NCI-H1048 (cell line): ENCODE results near the gene NFKBIL1.
"Not testable (repeated sequence)": the region's sequence is repeated elsewhere in the genome, so short reads cannot be mapped to it uniquely, and the experiment has no call there.

Experiments
- DNase-seq: peaks from one replicate; lab custom pipeline; 2025; lab: John Stamatoyannopoulos, UW

Gene NFKBIL1

DNA sequence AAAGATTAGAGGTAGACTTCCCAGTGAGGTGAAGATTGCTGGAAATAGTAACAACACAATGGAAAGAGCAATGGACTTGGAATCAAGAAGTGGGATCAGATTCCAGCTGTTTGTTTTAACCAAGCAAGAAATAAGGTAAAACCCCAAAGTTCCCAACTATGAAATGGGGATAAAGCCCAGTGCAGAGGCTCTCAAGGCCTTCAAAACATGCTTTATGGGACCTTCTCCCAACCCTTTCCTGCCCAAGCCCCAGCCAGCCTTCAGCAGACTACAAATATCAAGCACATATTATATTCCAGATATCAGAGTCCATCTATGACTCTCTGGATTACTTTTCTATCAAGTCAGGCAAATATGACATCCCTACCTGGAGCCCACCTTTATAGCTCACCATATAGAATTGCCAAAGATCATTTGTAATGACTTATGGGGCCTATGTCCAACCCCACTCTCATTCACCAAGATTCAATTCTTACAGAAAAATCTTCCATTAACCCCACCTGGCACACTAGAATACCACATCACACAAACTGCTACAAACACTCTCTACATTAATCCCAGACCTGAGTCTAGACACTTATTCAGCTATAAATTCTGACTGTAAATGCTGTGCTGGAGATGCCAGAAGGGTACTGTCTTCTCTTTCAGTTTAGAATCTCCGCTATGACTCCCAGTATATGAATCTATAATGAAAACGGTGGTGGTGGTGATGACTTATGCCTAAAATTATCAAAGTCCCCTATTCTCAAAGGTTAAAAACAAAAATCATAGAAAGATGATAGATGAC lies 11.7 kb upstream of the NFKBIL1 start:
- DNase-seq: no peak

DNA sequence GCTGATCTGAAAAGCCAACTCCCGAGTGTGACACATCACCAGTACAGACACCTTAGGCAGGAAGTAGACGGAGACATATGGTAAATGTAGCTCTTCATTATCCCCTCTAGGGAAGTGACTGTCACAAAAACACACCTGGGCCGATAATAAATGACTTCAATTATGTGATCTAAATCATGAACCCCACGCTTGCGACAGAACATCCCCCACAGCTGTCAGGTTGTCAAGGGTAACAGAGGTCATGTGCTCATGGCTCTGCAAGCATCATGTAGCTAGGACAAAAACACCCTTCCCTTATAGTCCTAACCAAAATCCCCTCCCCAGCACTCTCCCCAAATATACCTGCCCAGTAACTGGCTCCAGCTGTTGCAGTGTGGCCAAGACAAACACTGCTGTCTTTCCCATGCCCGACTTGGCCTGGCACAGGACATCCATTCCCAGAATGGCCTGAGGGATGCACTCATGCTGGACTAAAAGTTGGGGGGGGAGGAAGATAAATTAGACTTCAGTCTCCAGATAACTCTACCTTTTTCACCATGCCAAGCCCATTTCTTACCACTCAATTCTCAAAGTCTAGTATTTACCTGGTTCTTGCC lies 8.5 kb upstream of the NFKBIL1 start:
- DNase-seq: no peak

DNA sequence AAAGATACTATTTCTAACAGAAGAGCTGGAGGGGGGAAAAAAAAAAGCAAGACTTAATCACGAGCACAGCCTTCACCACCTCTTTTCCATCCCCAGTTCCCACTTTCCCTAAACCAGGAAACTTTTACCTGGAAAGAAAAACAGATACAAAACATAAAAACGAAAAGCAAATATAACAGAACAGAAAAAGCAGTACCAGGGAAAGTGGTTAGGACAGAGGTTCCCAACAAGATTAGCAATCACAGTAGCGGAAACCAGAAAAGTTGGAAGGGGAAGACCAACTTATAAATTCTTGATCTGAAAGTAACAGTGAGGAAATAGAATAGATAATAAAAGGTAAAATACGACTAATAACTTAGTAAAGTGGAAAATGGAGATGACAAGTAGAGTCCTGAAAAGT lies 6.8 kb upstream of the NFKBIL1 start:
- DNase-seq: no peak

DNA sequence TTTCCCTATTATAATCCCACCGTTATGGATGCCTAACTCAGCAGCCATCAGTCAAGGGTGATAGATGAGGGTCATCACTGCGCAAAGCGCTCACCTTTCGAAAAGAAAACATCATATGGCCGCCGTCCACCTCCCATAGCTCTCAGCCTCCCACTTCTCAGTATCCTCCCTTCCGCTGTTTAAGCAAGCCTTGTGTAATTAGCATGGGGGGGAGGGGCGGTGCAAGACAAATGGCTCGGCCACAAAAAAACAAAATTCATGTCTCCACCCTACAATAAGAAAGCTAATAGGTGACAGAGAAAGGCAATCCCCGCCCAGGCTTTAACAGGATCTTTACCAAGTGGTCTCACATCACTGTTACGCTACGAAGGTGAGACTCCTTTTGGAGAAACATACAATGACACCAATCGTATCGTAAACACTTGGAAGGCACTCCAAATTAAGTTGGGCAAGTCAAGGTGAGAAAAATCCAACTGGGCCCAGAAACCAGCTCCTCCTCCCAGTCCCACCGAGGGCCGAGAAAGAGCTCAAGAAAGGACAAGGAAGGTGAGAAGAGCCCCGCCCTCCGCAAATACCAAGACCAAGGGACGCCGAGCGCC lies 6.2 kb upstream of the NFKBIL1 start:
- DNase-seq: no peak

DNA sequence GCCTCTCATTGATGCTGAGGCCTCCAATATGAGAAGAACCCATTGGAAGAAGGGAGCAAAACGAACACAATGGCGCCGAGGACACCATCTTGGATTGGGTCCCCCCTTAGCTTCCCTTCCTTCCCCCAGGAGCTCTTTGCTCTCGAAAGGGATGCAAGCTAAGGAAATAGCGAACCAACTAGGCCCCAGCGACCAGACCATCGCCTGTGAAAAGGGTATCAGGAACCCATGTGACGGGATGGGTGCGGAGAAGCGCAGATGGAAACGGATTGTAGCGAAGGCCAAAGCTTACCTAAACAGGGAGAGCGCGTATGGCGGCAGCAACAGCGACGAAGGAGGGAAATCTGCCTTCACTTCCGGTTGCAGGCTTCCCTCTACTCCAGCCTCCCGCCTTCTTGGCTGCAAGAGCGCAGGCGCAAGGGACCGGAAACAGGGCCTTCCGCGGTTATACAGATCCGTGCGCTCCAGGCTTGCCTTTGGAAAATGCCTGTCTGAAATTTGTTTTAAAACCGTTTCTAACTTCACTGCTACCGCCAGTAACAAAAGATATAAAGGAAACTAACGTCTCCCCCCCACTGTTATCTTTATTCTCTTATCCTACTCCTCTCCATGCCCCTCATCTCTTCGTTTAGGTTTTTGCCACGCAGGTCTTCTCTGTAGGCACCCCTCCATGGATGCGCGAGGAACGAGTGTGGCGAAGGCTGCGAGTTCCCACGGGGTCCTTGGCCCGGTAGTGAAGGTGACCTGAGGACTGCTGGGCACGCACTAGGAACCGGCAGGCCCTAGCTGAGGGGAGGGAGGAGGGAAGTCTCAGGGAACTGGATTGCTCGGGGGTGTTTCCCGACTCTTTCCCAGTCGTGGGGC lies 5.5 kb upstream of the NFKBIL1 start, which contains the start of gene DDX39B:
Gene DDX39B (minus strand): TSS at position 346 of the 864 bp plus-strand sequence. CDS start 1,471 bp downstream, outside the sequence.
- DNase-seq: peak; percentile 85

DNA sequence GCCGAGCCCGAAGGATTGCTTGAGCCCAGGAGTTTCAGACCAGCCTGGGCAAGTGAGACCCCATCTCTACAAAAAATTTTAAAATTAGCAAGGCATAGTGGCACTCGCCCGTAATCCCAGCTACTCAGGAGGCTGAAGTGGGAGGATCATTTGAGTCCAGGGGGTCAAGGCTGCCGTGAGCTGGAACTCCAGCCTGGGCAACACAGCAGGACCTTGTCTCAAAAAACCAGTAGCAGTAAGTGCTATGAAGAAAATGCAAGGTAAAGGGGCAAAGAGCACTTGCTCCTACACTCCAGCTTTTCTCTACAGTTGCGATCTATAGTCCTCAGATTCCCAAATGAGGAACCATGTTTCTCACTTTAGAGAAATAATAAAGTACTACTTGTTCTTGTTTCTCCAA lies 3.8 kb upstream of the NFKBIL1 start:
- DNase-seq: no peak

DNA sequence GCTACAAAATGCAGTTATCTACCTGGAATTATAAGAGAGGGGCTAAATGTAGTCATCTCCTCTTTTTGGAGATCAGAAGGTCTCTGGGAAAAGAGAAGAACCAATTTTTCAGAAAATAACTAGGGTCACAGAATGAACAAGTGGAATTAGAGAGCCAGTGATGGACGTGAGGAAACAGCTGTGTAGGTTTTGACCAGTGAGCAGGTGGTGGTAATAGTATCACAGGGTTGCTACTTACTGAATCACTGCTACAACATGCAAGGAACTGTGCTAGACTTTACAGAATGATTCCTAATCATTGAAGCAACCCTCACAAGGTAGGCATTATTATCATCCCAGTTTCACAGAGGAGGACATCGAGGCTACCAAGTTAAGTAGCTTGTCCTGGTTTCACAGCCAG lies 2.7 kb upstream of the NFKBIL1 start:
- DNase-seq: no peak

DNA sequence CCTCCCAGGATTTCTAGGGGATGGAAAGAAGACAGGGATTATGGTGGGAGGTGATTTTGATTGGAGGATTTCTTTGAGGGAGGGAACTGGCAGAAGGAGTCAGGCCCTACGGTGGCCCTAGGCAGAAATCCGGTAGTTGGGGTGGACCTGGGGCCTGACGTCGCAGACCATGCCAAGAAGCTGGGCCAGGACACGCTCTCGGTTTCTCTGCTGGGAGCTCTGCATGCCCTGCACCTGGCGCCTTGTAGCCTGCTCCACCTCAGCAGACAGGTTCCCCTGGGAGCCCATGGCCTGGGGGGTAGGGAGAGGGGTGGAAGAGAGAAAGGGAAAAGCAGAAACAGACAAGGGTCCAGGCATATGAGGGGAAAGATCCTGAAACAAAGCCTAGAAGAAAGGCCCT lies 2.1 kb upstream of the NFKBIL1 start:
- no peak for DNase-seq

DNA sequence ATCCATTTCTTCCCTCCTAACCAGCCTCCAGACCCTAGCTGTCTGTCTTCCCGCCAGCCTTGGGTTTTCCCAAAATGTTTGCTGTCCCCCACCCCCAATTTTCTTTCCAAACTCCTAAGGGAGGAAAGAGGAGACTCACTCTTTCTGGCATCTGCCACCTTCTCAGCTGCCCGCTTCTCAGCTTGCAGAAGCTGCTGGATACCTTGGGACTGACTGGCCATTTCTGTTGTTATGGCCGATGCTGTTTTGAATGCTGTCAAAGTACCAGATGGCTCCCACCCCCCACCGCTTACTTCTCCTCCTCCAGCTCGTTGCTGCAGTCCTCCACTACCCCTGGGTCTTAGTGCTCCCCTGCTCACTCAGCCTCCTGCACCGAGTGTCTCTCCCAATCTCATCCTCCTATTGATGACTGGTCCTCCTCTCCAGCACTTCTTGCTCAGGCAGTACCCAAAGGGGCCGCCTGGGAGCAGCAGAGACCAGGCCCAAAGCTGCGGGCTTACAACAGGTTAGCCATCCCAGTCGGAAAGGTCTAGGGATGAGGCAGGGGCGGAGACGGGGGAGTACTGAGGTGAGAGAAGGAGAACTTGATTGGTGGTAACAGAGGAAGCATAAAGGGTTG lies 960 bp upstream of the NFKBIL1 start, which contains the start of gene ATP6V1G2:
Gene ATP6V1G2 (minus strand): TSS at position 270 of the 619 bp plus-strand sequence. CDS start 49 bp downstream, at position 221.
- peak; percentile 89 for DNase-seq

DNA sequence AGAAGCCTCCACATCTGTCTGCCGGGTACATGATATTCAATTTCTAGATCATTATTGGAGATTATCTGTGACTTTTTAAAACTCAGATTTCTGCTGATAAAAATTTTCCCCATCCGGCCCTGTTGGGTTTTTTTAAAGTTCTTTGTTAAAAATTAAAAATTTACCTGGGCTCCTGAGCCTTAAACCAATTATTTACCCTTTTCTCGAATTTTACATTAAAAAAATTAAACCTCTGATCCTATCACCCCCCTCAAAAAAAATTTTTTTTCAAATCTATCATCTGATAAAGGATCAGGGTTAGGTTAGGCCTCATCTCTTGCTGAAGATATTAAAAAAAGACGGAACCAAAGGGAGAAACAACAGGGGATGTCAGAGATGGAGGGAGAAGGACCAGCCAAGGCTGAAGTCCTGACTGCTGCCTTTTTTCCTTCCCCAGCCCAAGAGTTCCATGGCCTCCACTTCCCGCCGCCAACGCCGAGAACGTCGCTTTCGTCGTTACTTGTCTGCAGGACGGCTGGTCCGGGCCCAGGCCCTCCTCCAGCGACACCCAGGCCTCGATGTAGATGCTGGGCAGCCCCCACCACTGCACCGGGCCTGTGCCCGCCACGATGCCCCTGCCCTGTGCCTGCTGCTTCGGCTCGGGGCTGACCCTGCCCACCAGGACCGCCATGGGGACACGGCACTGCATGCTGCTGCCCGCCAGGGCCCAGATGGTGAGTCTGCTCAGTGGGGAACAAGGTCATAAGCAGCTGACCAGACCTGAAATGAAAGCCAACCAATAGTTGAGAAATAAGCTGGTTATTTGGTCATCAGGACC lies 527 bp downstream of the NFKBIL1 start:
- no peak for DNase-seq

DNA sequence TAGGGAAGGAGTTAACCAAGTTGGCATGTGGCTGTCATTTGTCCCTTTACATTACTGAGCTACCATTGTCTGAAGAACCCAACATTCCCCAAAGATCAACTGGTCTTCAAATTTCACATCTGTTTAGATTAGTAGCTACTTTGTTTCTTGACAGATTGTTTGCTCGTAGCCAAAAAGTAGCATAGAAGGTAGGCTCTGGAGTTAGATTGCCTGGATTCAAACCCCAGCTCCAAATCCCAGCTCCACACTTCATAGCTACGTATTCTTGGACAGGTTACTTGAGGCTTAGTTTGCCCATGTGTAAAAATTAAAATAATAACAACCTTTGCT lies 1.1 kb downstream of the NFKBIL1 start:
- DNase-seq: no peak

DNA sequence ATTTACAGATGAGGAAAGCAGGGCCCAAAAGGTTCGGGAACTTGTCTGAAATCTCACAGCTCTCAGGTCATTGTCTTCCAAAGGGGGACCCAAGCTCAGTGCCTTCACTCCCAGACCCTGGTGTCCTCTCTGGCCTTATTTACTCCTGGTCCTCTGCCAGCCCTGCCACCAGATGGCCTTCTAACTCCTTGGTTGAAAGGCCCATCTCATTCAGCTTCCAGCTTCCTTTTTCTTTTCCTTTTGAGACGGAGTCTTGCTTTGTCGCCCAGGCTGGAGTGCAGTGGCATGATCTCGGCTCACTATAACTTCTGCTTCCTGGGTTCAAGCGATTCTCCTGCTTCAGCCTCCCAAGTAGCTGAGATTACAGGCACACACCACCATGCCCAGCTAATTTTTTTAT lies 4.0 kb downstream of the NFKBIL1 start:
- not testable (repeated sequence) for DNase-seq

DNA sequence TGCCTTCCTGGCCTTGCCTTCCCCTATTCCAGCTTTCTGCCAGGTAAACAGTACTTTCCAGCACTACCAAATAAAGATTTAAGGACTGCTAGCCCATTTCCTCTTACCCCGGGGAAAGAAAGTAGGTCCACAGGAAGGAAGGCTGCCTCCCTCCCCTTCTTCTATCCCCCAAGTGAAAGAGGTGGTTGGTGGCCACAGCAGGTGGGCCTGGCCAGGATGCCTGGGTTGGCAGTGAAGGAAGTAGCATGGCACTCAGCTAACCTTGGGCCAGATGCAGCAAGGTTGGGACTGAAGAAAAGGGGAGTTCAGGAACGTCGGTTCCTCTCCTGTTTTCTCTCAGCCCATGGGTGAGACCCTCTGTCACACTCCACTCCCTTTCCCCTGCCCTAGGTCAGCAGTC lies 8.9 kb downstream of the NFKBIL1 start:
- DNase-seq: no peak

DNA sequence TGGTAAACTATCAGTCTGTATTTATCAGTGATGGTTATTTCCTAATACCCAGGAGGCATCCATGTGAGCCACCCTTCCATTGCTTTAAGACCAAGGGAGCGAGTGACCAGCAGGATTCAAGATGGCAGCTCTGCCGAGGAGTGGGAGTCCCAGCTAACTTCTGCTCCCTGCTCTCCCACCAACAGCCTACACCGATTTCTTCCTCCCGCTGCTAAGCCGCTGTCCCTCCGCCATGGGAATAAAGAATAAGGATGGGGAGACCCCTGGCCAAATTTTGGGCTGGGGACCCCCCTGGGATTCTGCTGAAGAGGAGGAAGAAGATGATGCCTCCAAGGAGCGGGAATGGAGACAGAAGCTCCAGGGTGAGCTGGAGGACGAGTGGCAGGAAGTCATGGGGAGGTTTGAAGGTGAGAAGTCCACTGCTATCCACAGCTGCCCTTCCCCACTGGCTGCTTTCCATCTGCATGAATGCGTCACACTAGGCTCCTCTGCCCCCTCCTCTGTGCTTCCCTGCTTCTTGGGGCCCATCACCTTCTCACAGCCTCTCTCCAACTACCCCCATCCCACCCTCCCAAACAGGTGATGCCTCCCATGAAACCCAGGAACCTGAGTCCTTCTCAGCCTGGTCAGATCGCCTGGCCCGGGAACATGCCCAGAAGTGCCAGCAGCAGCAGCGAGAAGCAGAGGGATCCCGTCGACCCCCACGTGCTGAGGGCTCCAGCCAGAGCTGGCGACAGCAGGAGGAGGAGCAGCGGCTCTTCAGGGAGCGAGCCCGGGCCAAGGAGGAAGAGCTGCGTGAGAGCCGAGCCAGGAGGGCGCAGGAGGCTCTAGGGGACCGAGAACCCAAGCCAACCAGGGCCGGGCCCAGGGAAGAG lies 10.3 kb downstream of the NFKBIL1 start:
- DNase-seq: no peak

DNA sequence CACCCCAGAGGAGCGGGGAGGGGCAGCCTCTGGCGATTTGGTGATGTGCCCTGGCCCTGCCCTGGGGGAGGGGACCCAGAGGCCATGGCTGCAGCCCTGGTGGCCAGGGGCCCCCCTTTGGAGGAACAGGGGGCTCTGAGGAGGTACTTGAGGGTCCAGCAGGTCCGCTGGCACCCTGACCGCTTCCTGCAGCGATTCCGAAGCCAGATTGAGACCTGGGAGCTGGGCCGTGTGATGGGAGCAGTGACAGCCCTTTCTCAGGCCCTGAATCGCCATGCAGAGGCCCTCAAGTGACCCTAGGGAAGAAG lies 10.9 kb downstream of the NFKBIL1 start:
- DNase-seq: no peak

DNA sequence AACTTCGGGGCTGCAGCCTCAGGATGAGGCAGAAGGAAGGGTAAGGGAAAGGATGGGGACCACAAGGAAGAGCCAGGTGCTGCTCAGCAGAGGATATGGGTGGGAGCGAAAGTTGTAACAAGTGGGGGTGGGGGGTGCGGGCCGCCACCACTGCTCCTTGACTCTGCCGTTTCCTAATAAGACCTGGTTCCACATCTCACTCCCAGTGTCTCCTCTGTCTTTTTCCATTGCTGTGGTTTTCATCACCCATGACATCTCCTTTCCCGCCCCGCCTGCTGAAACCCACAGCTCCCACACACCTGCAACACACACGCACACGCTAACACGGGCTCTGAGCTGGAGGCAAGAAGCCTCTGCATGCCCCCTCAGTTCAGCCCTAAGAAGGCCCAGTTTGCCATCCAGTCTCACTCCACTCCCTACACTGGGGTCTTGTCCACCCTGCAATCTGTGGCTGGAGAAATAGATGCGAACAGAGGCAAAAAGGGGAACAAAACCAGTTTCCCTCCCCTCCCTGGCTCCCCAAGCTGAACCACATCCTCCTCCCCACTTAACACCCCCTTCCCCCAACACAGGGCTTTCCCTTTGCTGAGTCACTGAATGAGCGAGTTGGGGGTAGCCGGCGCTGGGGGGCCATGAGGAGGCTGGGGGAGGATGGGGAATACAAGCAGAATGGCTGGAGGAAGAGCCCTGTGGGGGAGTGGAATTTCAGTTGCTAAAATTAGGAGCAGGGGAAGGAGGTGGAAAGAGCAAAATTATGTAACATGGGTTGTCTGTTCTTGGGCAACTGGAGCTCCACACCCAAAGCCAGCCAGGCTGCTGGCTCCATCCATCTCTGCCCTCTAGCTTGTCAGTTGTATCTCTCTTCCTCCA lies 11.5 kb downstream of the NFKBIL1 start:
- DNase-seq: no peak

DNA sequence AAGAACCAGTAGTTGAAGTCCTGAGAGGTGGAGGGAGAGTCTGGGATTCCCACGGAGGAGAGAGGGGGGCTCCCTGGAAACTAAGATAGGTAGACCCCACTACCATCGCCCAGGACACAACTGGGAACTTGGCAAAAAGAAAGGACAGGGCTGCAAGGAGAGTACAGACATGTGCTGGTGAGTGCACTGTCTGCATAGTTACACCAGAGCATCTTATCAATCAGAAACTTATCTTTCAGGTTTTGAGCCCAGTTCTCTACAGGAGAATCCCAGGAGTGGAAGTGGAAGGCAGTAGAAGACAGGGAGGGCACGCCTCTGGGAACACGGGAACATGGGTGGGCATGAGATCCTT lies 12.2 kb downstream of the NFKBIL1 start:
- no peak for DNase-seq

DNA sequence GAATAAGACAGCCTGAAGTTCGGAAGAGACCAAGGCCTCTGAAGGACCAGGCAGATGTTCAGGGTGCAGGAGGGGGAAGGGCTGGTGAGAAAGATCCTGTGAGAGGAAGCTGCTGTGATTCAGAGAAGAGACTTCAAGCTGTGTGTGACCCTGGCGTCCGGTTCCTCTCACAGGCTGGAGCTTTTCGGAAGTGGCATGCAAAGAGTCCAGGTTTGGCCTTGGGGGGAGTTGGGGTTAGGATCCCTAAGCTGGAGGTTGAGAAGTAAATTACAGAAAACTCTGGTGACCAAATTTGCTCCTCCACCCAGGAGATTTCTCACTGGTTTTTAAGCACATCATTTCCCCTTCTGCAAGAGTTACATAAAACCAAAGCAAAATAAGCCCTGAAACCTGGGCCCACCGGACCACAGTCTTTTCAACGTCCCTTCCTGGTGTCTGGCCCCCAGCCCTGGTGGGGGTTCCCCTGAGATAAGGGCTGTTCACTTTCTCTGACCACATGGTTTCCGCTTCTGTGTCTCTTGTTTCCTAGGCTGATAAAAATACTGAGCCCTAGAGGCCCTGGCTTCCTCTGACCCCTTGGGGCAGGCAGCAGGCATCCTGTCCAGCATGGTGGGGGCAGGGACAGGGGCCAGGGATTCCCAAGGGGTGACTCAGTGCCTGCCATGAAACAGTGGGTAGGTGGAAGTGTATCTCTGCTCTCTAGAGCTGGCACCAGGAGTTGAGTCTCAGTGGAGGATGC lies 12.7 kb downstream of the NFKBIL1 start:
- DNase-seq: no peak

DNA sequence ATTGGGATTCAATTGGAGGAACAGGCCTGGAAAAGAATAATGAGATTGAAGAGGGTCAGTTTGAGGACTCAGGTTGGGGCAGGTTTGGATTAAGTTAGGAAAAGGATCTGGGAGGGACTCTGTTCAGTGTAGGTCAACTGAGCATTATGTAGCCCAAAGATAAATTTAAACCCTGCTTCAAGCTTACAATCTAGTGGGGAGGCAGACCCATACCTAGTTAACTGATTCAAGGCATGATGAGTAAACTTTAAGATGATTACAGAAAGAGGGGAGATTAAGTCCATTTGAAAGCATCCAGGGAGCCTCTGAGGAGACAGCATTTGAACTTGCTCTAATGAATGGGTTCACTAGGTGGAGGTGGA lies 13.3 kb downstream of the NFKBIL1 start:
- DNase-seq: no peak
